Hematopoietic multipotent progenitor cell (in vitro differentiated cells): Measurements from ENCODE around the gene FOXO3B. TPM values are rescaled to one million over a fixed set of nuclear protein-coding genes. Genes with fewer than 3 reads are reported as not detected.
"Not testable (repeated sequence)": the region's sequence is repeated elsewhere in the genome, so short reads cannot be mapped to it uniquely, and the experiment has no call there.

Experiments used
- DNase-seq, 3 donors: peaks; one replicate each; pipeline ENCODE4 v3.0.0-alpha.2; 2011 to 2015; ENCODE audit warnings: low read depth in 2 of 3, low spot score in 2 of 3
- total RNA-seq: library from RNA; depleted of rRNA; stranded (reverse); fragments of >200 nt; gene quantifications from one replicate; pipeline ENCODE4 v1.2.3, GENCODE V29; 2012

Gene FOXO3B
- 15.9 TPM for total RNA-seq

DNA sequence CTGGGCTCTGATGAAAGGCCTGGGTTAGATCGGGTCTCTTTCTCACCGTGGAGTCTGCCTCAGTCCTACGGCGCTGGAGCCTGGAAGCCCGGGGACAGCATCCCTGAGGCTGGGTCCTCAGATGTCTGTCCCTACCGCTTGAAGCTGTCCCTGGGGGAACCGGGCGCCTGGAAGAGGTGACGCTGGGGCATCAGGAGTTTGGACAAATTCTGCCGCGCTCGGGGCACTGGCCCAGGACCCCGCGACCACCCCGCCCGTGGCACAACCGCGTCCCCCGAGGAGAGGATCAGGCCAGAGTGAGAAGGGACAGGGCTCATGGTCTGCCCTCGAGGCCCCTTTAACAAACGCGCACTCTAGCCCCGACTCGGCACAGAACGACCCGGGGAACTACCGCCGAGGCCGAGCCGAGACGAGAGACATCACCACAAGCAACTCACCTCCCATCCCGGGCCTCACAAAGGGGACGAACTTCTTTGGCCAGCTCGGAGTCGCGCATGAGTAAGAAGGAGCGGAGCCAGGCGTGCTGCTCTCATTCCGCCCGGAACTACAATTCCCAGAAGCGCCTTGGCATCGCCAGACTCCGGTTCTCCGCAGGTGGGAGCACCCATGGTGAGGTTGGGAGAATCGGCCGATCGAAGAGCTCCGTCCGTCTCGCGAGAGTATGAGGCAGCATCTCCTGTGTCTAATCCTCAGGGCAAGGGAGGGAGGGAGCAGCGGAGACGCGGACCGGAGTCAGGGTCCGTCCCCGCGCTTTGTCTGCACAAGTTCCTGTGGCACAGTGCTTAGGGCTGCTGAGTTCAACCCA lies at the start of gene FOXO3B:
Gene FOXO3B (minus strand): TSS at position 548 of the 805 bp plus-strand sequence. CDS start 663 bp downstream, outside the sequence.
- DNase-seq: peak; percentile 35 to 94 (median 74)

GRCh38 chr17:18723509-18723908 lies 41.4 kb upstream of the FOXO3B start:
- not testable (repeated sequence) for DNase-seq

GRCh38 chr17:18722612-18723011 lies 40.5 kb upstream of the FOXO3B start:
- not testable (repeated sequence) for DNase-seq

- DNase-seq: not testable (repeated sequence)
Observed at GRCh38 chr17:18721775-18722547, 39.8 kb upstream of the FOXO3B start.

- not testable (repeated sequence) for DNase-seq
Observed at GRCh38 chr17:18719428-18720110, 37.5 kb upstream of the FOXO3B start.

GRCh38 chr17:18718643-18719427 lies 36.7 kb upstream of the FOXO3B start:
- not testable (repeated sequence) for DNase-seq

DNA sequence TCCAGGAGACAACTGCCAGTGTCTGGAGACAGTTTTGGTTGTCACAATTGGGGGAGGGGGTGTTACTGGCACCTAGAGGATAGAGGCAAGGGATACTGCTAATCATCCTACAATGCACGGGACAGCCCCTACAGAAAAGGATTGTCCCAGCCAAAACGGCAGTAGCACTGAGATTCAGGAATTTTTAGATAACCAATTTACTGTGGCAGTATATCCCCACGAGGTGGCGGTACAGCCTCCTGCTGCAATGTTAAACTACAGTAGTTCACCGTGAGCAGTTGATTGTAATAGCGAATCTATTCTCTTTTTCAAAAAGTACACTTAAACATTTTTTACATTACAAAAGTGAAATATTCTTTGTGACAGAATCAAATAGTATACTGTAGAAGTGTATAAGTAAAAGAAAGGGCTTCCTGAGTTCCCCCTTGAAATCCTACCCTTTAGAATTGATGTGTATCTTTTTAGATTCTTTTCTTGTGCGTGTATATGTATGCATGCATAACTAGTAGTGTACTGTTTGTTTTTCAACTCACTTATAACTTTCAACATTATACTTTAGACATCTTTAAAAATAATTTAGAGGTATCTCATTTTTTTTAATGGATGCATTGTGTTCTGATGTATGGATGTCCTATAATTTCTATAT lies 30.4 kb upstream of the FOXO3B start:
- DNase-seq: peak in 2 of 3 donors; percentile 45 to 69

- DNase-seq: not testable (repeated sequence)
Observed at GRCh38 chr17:18708215-18708614, 26.1 kb upstream of the FOXO3B start.

- DNase-seq: not testable (repeated sequence)
Observed at GRCh38 chr17:18705955-18706354, 23.8 kb upstream of the FOXO3B start.

GRCh38 chr17:18698473-18699103 lies 16.5 kb upstream of the FOXO3B start:
- not testable (repeated sequence) for DNase-seq

DNA sequence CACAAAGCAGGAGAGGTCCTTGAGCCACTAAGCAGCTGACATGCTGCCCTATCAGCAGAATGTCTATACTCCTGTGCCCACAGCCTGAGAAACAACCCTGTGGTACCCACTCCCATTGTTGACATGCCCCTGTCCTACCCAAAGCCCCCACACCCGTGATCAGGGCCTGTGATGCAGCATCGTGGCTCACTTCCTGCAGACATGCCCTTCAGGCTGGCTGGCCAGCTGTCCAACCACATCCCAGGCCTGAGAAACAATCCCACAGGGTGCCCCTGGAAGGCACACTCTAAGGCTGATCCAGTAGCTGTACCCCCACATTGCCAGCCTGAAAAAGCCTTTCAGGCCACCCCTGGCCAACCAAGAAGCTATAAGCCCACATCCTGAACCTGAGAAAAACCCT lies 13.0 kb upstream of the FOXO3B start:
- DNase-seq: not testable (repeated sequence)

- not testable (repeated sequence) for DNase-seq
Observed at GRCh38 chr17:18682668-18683067, 554 bp upstream of the FOXO3B start.

DNA sequence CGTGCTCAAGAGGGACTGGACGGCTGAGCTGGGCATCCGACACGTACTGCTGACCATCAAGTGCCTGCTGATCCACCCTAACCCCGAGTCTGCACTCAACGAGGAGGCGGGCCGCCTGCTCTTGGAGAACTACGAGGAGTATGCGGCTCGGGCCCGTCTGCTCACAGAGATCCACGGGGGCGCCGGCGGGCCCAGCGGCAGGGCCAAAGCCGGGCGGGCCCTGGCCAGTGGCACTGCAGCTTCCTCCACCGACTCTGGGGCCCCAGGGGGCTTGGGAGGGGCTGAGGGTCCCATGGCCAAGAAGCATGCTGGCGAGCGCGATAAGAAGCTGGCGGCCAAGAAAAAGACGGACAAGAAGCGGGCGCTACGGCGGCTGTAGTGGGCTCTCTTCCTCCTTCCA lies 4.7 kb downstream of the FOXO3B start:
- not testable (repeated sequence) for DNase-seq

DNA sequence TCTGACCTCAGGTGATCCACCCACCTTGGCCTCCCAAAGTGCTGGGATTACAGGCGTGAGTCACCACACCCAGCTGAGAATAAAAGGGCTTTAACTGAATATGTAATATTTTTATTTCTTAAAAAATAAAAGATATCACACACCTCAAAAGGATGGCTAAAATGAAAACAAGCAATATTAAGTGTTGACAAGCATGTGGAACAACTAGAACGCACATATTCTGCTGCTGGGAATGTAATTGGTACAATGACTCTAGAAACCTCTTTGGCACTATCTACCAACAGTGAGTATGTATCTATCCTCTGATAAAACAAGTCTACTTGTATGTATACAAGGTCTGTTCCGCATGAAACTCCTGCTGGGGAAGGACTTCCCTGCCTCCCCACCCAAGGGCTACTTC lies 5.2 kb downstream of the FOXO3B start:
- DNase-seq: not testable (repeated sequence)

DNA sequence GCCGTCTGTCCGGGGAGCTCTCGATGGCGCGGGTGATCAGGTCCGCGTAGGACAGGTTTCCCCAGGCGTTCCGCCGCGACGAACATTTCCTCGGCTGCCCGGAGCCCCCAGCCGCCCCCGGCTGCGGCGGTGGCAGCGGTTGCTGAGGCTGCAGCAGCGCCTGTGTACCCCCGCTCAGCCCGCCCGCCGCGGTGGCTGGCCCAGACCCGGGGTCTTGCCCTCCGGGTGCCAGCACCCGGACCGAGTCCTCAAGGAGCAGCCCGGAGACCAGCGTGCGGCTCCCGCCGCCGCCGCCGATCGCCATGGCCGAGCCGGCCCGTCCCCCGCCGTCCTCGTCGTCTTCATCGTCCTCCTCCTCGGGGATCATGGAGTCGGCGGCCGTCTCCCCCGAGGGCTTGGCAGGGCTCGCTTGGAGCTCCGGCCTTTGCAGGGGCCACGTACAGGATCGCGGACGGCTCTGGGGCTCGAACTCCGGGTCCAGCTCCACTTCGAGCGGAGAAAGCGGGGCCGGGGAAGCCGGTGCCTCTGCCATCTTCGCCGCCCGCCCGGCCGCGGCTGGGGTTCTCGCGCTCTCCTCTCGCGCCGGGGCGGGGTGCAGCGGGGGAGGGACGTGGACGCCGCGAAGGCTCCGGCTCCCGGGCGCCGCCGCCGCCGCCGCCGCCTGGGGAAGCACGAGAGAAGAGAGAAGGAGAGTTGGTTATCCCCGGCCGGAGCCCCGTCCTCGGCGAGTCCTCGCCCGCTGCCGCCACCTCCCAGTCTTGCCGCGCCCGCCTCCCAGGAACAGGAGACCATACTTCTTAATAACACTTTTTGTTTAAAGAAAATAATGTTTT lies 9.5 kb downstream of the FOXO3B start:
- DNase-seq: not testable (repeated sequence)

GRCh38 chr17:18668625-18669024 lies 13.5 kb downstream of the FOXO3B start:
- not testable (repeated sequence) for DNase-seq

GRCh38 chr17:18667535-18667934 lies 14.6 kb downstream of the FOXO3B start:
- not testable (repeated sequence) for DNase-seq

- not testable (repeated sequence) for DNase-seq
Observed at GRCh38 chr17:18666326-18666725, 15.8 kb downstream of the FOXO3B start.
